AML-193 (cell line): ENCODE measurements around the gene SPDYE2.
"Not testable (repeated sequence)": the region's sequence is repeated elsewhere in the genome, so short reads cannot be mapped to it uniquely, and the experiment has no call there.

ENCODE experiments used
- DNase-seq, 2 experiments: peaks; one replicate each; lab custom pipeline; 2025; lab: John Stamatoyannopoulos, UW

Gene SPDYE2

DNA sequence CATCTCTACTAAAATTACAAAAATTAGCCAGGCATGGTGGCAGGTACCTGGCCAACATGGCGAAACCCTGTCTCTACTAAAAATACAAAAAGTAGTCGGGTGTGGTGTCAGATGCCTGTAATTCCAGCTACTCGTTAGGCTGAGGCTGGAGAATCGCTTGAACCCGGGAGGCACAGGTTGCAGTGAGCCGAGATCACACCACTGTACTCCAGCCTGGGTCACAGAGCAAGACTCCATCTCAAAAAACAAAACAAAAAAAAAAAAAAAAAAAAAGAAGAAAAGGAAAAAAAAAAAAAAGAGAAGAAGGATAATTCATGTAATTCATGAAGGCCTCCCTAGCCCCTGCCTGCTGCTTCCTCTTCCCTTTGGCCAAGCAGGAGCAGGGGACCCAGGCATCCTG lies 10.4 kb upstream of the SPDYE2 start:
- DNase-seq, result not testable (repeated sequence)

DNA sequence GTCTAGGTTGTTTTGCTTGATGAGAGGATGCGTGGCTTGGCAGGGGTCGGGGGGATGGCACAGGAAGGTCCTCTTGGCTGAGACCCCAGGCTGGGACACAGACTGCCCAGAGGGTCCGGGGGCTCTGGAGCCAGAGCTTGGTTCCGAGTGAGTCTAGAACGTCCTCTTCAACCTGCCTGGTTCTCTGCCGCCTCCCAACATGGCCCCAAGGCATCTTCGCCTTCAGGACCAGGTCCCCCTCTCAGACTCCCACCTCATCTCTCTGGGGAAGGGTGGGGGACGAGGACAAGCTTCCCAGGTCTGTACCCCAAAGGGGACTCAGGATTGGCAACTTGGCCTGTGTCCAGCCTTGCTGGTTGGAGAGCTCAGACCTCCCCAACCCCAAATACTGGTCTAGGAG lies 8.9 kb upstream of the SPDYE2 start:
- DNase-seq, result not testable (repeated sequence)

GRCh38 chr7:102542771-102543170 lies 8.3 kb upstream of the SPDYE2 start:
- DNase-seq, result not testable (repeated sequence)

DNA sequence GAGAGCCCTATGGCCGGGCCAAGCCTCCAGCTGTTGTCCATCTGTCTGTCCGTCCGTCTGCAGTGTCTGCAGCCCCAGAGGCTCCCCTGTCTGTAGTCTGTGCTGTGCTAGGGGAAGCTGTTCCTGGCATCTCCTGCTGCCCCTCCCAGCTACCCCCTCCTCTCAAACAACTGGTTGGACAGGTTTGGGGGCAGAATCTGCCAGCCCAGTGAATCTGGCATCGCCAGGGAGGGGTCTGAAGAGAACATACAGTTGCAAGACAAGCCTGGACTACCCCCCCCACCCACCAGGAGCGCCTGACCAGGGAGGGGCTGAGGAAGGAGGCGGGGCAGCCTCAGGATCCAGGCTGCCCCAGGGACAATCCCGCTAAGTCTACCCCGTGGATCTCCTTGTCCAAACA lies 7.4 kb upstream of the SPDYE2 start, which contains the start of gene UPK3BL2:
TSS of gene UPK3BL2 (minus strand) at position 101 of the 400 bp plus-strand sequence. CDS start at position 41, 60 bp downstream.
- not testable (repeated sequence) for DNase-seq

DNA sequence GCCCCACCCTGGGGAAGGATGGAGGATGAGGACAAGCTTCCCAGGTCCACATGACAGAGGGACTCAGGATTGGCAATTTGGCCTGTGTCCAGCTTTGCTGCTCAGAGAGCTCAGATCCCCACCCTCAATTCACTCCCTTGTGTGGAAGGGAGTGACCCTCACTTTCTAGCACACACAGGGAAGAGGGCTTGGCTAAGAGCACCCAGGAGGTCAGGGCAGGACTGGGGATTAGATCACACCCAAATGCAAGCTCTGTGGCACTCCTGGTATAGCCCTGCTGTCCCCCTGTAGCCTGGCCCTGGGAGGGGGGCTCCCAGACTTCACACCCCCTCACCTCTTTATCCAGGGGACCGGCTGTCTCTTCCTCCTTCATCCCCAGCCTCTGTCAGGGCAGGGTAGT lies 6.7 kb upstream of the SPDYE2 start:
- DNase-seq, result not testable (repeated sequence)

- not testable (repeated sequence) for DNase-seq
Measured at GRCh38 chr7:102545288-102545687, 5.7 kb upstream of the SPDYE2 start.

- not testable (repeated sequence) for DNase-seq
Measured at GRCh38 chr7:102546353-102546752, 4.7 kb upstream of the SPDYE2 start.

DNA sequence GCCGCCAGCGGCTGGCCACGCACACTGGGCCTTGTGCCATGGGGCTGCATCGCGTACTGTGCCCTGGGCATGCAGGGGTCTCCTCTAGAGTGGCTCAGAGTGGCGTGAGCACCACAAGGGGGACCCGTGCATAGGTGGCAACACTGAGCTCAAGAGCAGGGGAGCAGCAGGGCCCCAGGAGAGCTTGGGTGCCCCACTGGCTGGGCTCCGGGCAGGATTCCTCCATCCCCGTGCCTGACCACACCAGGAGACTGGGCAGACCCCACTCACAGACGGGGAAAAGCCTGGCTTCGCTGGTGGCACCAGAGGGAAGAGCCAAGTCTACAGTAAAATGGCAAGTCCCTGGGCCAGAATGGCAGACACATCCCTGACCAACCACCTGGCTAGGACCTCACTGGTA lies 17.6 kb downstream of the SPDYE2 start:
- not testable (repeated sequence) for DNase-seq

GRCh38 chr7:102572261-102573239 lies 21.5 kb downstream of the SPDYE2 start, which contains the start of gene POLR2J3:
TSS of gene POLR2J3 (minus strand) at chr7:102572583. CDS start at chr7:102572521, 62 bp downstream.
- DNase-seq, result not testable (repeated sequence)

GRCh38 chr7:102574607-102575006 lies 23.6 kb downstream of the SPDYE2 start:
- DNase-seq, result not testable (repeated sequence)

- not testable (repeated sequence) for DNase-seq
Measured at GRCh38 chr7:102576363-102576762, 25.3 kb downstream of the SPDYE2 start.

DNA sequence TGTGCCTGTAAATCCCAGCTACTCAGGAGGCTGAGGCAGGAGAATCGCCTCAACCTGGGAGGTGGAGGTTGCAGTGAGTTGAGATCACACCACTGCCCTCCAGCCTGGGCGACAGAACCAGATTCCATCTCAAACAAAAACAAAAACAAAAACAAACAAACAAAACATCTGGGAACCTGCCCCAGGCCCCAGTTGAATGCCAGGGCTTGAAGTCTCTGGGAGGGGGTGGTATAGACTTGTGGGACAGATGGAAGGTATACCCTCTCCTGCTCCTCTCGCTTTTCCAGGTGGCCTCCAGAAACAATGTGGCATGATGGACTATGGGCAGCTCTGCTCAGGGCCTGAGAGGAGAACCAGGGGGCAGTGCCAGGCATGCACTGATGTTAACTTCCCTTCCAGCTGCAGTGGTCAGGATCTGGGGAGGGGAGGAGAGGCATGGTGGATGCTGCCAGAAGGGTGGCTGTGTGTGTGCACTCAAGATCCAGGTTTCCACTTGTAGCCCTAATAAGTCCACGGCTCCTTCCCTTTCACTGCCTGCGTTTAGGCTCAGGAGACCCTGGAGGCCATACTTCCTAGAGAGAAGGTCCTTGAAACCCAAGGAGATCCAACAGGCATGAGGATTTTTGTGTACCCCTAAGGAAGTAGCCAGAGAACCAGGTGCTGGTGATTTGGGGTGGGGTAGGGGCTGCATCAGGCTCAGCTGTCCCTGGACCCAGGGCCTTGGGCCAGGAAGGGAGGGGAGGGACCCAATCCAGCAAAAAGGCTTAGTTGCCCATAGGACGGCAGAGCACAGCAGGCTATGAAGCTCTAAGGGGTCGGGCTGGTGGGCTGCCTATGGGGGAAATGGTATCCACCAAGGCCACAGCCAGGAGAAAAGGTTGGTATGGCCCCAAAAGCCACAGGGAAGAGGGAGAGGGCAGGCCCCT lies 26.6 kb downstream of the SPDYE2 start:
- not testable (repeated sequence) for DNase-seq

- DNase-seq, result not testable (repeated sequence)
Measured at GRCh38 chr7:102578486-102578885, 27.5 kb downstream of the SPDYE2 start.

DNA sequence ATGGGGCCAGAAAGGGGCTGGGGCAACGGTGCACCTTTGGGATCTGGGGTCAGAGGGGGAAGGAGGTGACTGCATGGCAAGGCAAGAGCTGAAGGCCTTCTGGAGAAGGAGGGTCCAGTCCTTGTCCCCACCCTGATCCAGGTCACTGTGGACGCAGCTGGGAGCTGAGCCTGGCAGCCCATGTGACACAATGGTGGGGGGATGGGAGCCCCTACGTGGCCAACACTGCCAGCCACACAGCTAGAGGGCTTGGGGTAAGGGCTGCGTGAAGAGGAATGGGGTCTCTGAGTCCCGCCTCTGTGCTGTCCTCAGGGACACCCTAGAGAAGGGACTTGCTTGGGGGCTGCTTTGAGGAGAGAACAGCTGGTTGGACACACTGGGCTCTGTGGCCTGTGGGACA lies 30.7 kb downstream of the SPDYE2 start:
- not testable (repeated sequence) for DNase-seq

- DNase-seq, result not testable (repeated sequence)
Measured at GRCh38 chr7:102583495-102583894, 32.5 kb downstream of the SPDYE2 start.

DNA sequence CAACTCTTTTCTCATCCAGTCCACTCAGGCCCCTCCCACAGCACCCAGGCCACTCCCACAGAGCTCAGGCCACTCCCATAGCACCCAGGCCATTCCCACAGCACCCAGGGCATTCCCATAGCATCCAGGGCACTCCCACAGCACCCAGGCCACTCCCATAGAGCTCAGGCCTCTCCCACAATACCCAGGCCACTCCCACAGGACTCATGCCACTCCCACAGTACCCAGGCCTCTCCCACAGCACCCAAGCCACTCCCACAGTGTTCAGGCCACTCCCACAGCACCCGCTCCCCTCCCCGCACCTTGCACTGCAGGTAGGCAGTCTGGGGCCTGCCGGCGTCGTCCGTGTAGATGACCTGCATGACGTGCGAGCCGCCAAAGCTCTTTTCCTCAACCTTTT lies 38.8 kb downstream of the SPDYE2 start:
- not testable (repeated sequence) for DNase-seq

- DNase-seq, result not testable (repeated sequence)
Measured at GRCh38 chr7:102592477-102593019, 41.5 kb downstream of the SPDYE2 start.

DNA sequence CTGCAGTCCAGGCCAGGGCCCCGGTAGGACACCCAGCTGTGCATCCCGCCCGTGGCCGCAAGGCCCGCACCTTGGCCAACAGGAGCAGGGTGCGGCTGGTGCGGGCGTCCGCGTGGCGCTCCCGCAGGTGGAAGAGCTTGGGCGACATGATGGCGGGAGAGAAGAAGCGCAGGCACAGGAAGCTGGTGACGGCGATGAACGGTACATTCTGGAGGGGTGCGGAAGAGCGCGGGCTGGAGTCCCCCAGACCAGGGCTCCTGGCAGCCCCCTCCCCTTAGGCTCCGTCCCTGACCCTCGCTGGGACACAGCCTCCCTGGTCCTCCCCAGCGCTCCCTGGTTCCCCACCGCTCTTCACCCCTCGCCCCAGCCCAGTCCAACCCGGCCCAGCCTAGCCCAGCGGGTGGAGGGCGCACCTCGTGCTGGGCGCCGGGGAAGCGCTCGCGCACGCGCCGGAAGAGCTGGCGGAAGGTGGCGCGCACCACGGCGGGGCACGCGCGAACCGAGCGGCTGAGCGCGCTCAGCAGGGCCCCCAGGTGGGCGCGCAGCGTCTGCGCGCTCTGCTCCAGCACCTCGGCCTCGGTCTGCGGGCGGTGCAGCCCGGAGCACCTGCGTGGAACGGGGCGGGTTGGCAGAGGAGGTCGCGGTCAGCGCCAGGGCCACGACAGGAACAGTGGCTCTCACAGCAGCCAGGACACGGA lies 42.8 kb downstream of the SPDYE2 start:
- not testable (repeated sequence) for DNase-seq

- not testable (repeated sequence) for DNase-seq
Measured at GRCh38 chr7:102596036-102596435, 45.0 kb downstream of the SPDYE2 start.

GRCh38 chr7:102599699-102600098 lies 48.7 kb downstream of the SPDYE2 start:
- not testable (repeated sequence) for DNase-seq

DNA sequence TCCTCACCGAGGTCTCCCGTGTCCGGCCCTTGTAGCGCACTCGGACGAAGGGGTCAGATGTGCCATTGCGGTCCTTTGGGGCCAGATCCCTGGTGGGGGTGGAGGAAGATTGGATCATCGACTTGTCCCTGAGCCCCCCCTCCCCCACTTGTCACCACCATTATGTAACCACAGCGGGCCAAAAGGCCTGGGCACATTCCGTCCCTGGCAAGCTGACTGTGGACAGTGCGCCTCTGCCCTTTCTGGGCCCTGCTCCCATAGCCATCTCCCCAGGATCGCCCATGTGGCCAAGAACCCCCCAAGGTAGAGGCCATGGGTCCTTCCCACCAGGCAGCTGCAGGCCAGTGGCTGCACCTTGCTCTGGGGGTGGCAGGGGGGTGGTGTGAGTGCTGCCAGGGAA lies 51.3 kb downstream of the SPDYE2 start:
- not testable (repeated sequence) for DNase-seq
